ENCODE results near the gene SOWAHC.
"Not testable (repeated sequence)": the region's sequence is repeated elsewhere in the genome, so short reads cannot be mapped to it uniquely, and the experiment has no call there.

The SOWAHC gene

GRCh38 chr2:109636317-109636716 lies 22.2 kb downstream of the SOWAHC start:
- no peak overlapping the region for H3K4me3 ChIP-seq (ENCODE audit: low read depth, low read length, poor library complexity, severe bottlenecking)
- H3K4me1 ChIP-seq (ENCODE audit: insufficient read depth, low read length, severe bottlenecking), result no peaks in the 10 kb centered on the region
- no peaks in the 10 kb centered on the region for H4K20me1 ChIP-seq (ENCODE audit: insufficient read depth, low read length)
- no peak overlapping the region for H3K9ac ChIP-seq (ENCODE audit: low read length)
- no peak overlapping the region for H3K27ac ChIP-seq (ENCODE audit: low read depth, low read length, poor library complexity, severe bottlenecking)
- no peaks in the 10 kb centered on the region for H3K9me3 ChIP-seq (ENCODE audit: low read length)
- no peaks in the 10 kb centered on the region for H3K27me3 ChIP-seq (ENCODE audit: insufficient read depth, low read length)
- H3K4me2 ChIP-seq (ENCODE audit: low read length), result no peak overlapping the region
- TF ChIP-seq EZH2 (IDR thresholded peaks at IDR 0.05; ENCODE audit: borderline replicate concordance, low read length) (no peak), CTCF (IDR thresholded peaks at IDR 0.05; ENCODE audit: low read length) (no peak)
- no peaks in the 10 kb centered on the region for H3K79me2 ChIP-seq (ENCODE audit: insufficient read depth, low read length)
- H3K9me2 ChIP-seq (ENCODE audit: low read depth, low read length), result no peaks in the 10 kb centered on the region
- no peaks in the 10 kb centered on the region for H3K36me3 ChIP-seq (ENCODE audit: insufficient read depth, low read length)
- H2AFZ ChIP-seq (ENCODE audit: low read length), result no peak overlapping the region
- H3F3A ChIP-seq (ENCODE audit: insufficient read depth, low read length), result no peaks in the 10 kb centered on the region

- H3K79me2 ChIP-seq (ENCODE audit: insufficient read depth, low read length), result no peaks in the 10 kb centered on the region
- no peaks in the 10 kb centered on the region for H3K9me3 ChIP-seq (ENCODE audit: low read length)
- H3K4me2 ChIP-seq (ENCODE audit: low read length), result no peak overlapping the region
- H3K27ac ChIP-seq (ENCODE audit: low read depth, low read length, poor library complexity, severe bottlenecking), result no peak overlapping the region
- H3K4me3 ChIP-seq (ENCODE audit: low read depth, low read length, poor library complexity, severe bottlenecking), result no peak overlapping the region
- no peaks in the 10 kb centered on the region for H4K20me1 ChIP-seq (ENCODE audit: insufficient read depth, low read length)
- H3F3A ChIP-seq (ENCODE audit: insufficient read depth, low read length), result no peaks in the 10 kb centered on the region
- no peak overlapping the region for H2AFZ ChIP-seq (ENCODE audit: low read length)
- TF ChIP-seq CTCF (IDR thresholded peaks at IDR 0.05; ENCODE audit: low read length), result no peak
- TF ChIP-seq EZH2 (IDR thresholded peaks at IDR 0.05; ENCODE audit: borderline replicate concordance, low read length), result no peak
- H3K4me1 ChIP-seq (ENCODE audit: insufficient read depth, low read length, severe bottlenecking), result no peaks in the 10 kb centered on the region
- no peaks in the 10 kb centered on the region for H3K36me3 ChIP-seq (ENCODE audit: insufficient read depth, low read length)
- no peak overlapping the region for H3K9ac ChIP-seq (ENCODE audit: low read length)
- no peaks in the 10 kb centered on the region for H3K9me2 ChIP-seq (ENCODE audit: low read depth, low read length)
- H3K27me3 ChIP-seq (ENCODE audit: insufficient read depth, low read length), result no peaks in the 10 kb centered on the region
These were observed 23.8 kb downstream of the SOWAHC start for GRCh38 chr2:109637749-109638570.

- H3K9me2 ChIP-seq (ENCODE audit: low read depth, low read length), result no peaks in the 10 kb centered on the region
- H3K9me3 ChIP-seq (ENCODE audit: low read length), result no peaks in the 10 kb centered on the region
- H3K27ac ChIP-seq (ENCODE audit: low read depth, low read length, poor library complexity, severe bottlenecking), result no peak overlapping the region
- H3K36me3 ChIP-seq (ENCODE audit: insufficient read depth, low read length), result no peaks in the 10 kb centered on the region
- H3K9ac ChIP-seq (ENCODE audit: low read length), result no peak overlapping the region
- no peaks in the 10 kb centered on the region for H3F3A ChIP-seq (ENCODE audit: insufficient read depth, low read length)
- no peaks in the 10 kb centered on the region for H4K20me1 ChIP-seq (ENCODE audit: insufficient read depth, low read length)
- H2AFZ ChIP-seq (ENCODE audit: low read length), result no peak overlapping the region
- H3K4me2 ChIP-seq (ENCODE audit: low read length), result no peak overlapping the region
- H3K4me1 ChIP-seq (ENCODE audit: insufficient read depth, low read length, severe bottlenecking), result no peaks in the 10 kb centered on the region
- H3K79me2 ChIP-seq (ENCODE audit: insufficient read depth, low read length), result no peaks in the 10 kb centered on the region
- H3K4me3 ChIP-seq (ENCODE audit: low read depth, low read length, poor library complexity, severe bottlenecking), result no peak overlapping the region
- H3K27me3 ChIP-seq (ENCODE audit: insufficient read depth, low read length), result no peaks in the 10 kb centered on the region
- TF ChIP-seq EZH2 (IDR thresholded peaks at IDR 0.05; ENCODE audit: borderline replicate concordance, low read length) (no peak), CTCF (IDR thresholded peaks at IDR 0.05; ENCODE audit: low read length) (no peak)
These were observed 24.6 kb downstream of the SOWAHC start for GRCh38 chr2:109638795-109639194.

GRCh38 chr2:109640000-109640399 lies 25.8 kb downstream of the SOWAHC start:
- not testable (repeated sequence) for H3K4me1 ChIP-seq (ENCODE audit: insufficient read depth, low read length, severe bottlenecking); H3K79me2 ChIP-seq (ENCODE audit: insufficient read depth, low read length); H3K27me3 ChIP-seq (ENCODE audit: insufficient read depth, low read length); H3F3A ChIP-seq (ENCODE audit: insufficient read depth, low read length); H3K4me2 ChIP-seq (ENCODE audit: low read length); H3K27ac ChIP-seq (ENCODE audit: low read depth, low read length, poor library complexity, severe bottlenecking); H3K9me3 ChIP-seq (ENCODE audit: low read length); H3K9ac ChIP-seq (ENCODE audit: low read length); H3K9me2 ChIP-seq (ENCODE audit: low read depth, low read length); H3K36me3 ChIP-seq (ENCODE audit: insufficient read depth, low read length); H4K20me1 ChIP-seq (ENCODE audit: insufficient read depth, low read length); H2AFZ ChIP-seq (ENCODE audit: low read length); H3K4me3 ChIP-seq (ENCODE audit: low read depth, low read length, poor library complexity, severe bottlenecking)
